ENCODE results near the gene TMEM154.

Gene TMEM154

DNA sequence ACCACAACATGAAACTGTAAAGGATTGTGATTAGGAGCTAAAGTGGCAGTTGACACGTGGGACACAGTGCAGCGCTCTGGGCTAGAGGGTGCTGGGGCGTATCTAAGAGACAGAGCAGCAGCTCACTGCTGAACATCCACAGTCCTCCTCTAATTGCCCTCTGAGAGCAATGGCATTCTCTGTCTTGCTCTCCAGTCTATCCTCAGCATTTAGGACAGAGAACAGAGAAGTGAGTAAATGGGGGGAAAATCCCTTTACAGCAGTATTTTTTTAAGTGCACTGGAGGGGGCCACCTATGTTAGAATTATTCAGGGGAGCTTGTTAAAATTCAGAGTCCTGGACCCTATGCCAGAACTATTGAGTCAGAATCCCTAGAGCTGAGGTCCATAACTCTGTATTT, 4.2 kb upstream of the TMEM154 start:
- Histone ChIP-seq H3K79me2 (ENCODE audit: low read length) (no peaks in the 10 kb centered on the region), H3K4me2 (ENCODE audit: low read length) (peak overlapping the region; percentile 63), H3K27me3 (ENCODE audit: low read depth, low read length) (peaks cover 59% of the 10 kb centered on the region), H2AFZ (ENCODE audit: low read depth, low read length) (no peak overlapping the region), H4K20me1 (ENCODE audit: insufficient read depth, low read length) (0 out of 2 replicates have a peak, but pooled peaks cover 4% of the 10 kb centered on the region), H3K27ac (ENCODE audit: low read length) (no peak overlapping the region), H3K36me3 (replicated peaks; ENCODE audit: low read depth, low read length) (no peaks in the 10 kb centered on the region), H3K4me3 (ENCODE audit: low read length) (peak overlapping the region; percentile 24), H3K9me3 (ENCODE audit: insufficient read depth, low read length) (no peaks in the 10 kb centered on the region), H3K4me1 (ENCODE audit: low read length) (peaks cover 49% of the 10 kb centered on the region), H3K9ac (ENCODE audit: low read length) (no peak overlapping the region)
- TF ChIP-seq, protein P1, sequence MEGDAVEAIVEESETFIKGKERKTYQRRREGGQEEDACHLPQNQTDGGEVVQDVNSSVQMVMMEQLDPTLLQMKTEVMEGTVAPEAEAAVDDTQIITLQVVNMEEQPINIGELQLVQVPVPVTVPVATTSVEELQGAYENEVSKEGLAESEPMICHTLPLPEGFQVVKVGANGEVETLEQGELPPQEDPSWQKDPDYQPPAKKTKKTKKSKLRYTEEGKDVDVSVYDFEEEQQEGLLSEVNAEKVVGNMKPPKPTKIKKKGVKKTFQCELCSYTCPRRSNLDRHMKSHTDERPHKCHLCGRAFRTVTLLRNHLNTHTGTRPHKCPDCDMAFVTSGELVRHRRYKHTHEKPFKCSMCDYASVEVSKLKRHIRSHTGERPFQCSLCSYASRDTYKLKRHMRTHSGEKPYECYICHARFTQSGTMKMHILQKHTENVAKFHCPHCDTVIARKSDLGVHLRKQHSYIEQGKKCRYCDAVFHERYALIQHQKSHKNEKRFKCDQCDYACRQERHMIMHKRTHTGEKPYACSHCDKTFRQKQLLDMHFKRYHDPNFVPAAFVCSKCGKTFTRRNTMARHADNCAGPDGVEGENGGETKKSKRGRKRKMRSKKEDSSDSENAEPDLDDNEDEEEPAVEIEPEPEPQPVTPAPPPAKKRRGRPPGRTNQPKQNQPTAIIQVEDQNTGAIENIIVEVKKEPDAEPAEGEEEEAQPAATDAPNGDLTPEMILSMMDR (IDR thresholded peaks at IDR 0.05; ENCODE audit: low read depth, low read length): no peak
- peak; percentile 60; the same call in 1 of the 2 replicates for TF ChIP-seq EZH2phosphoT487 (IDR thresholded peaks at IDR 0.05; ENCODE audit: low read depth)

GRCh38 chr4:152682143-152682941, 2.5 kb upstream of the TMEM154 start:
- no peak overlapping the region for H2AFZ ChIP-seq (ENCODE audit: low read depth, low read length)
- TF ChIP-seq EZH2phosphoT487 (IDR thresholded peaks at IDR 0.05; ENCODE audit: low read depth): no peak
- TF ChIP-seq, protein P1 (IDR thresholded peaks at IDR 0.05; ENCODE audit: low read depth, low read length): no peak
- no peak overlapping the region for H3K9ac ChIP-seq (ENCODE audit: low read length)
- H3K27me3 ChIP-seq (ENCODE audit: low read depth, low read length): peaks cover 57% of the 10 kb centered on the region
- no peaks in the 10 kb centered on the region for H3K79me2 ChIP-seq (ENCODE audit: low read length)
- H3K4me1 ChIP-seq (ENCODE audit: low read length): peaks cover 62% of the 10 kb centered on the region
- H4K20me1 ChIP-seq (ENCODE audit: insufficient read depth, low read length): 0 out of 2 replicates have a peak, but pooled peaks cover 4% of the 10 kb centered on the region
- no peak overlapping the region for H3K4me3 ChIP-seq (ENCODE audit: low read length)
- no peak overlapping the region for H3K27ac ChIP-seq (ENCODE audit: low read length)
- H3K4me2 ChIP-seq (ENCODE audit: low read length): no peak overlapping the region
- H3K36me3 ChIP-seq (replicated peaks; ENCODE audit: low read depth, low read length): no peaks in the 10 kb centered on the region
- H3K9me3 ChIP-seq (ENCODE audit: insufficient read depth, low read length): no peaks in the 10 kb centered on the region

- Histone ChIP-seq H3K9me3 (ENCODE audit: insufficient read depth, low read length) (no peaks in the 10 kb centered on the region), H3K27me3 (ENCODE audit: low read depth, low read length) (peaks cover 44% of the 10 kb centered on the region), H3K27ac (ENCODE audit: low read length) (no peak overlapping the region), H3K4me3 (ENCODE audit: low read length) (no peak overlapping the region; the same call in 1 of the 2 replicates), H4K20me1 (ENCODE audit: insufficient read depth, low read length) (0 out of 2 replicates have a peak, but pooled peaks cover 4% of the 10 kb centered on the region), H2AFZ (ENCODE audit: low read depth, low read length) (no peak overlapping the region), H3K4me1 (ENCODE audit: low read length) (peaks cover 74% of the 10 kb centered on the region), H3K4me2 (ENCODE audit: low read length) (peak overlapping the region; percentile 85), H3K9ac (ENCODE audit: low read length) (no peak overlapping the region), H3K36me3 (replicated peaks; ENCODE audit: low read depth, low read length) (no peaks in the 10 kb centered on the region), H3K79me2 (ENCODE audit: low read length) (no peaks in the 10 kb centered on the region)
- TF ChIP-seq EZH2phosphoT487 (IDR thresholded peaks at IDR 0.05; ENCODE audit: low read depth): no peak
- TF ChIP-seq, protein P1 (IDR thresholded peaks at IDR 0.05; ENCODE audit: low read depth, low read length): no peak
These were observed 1.3 kb upstream of the TMEM154 start for GRCh38 chr4:152680988-152681603.

DNA sequence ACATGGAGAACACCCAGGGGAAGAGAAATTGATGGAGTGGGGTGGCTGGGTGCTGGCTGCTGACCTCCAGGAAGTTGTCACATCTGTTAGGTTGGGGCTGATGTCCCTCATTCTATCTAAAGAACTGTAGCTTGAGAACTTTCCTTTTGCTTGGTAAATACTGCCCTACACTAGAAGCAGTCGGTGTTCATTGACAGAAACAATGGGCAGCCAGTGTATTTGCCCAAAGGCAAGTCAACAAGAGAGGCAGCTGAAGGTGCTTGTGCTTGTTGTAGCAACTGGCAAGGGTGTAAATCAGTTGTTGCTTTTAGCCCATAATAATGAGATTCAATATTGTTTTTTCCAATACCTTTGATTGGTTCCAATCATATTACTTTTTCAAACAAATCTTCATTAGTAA, 956 bp downstream of the TMEM154 start:
- H3K9me3 ChIP-seq (ENCODE audit: insufficient read depth, low read length): no peaks in the 10 kb centered on the region
- TF ChIP-seq EZH2phosphoT487 (IDR thresholded peaks at IDR 0.05; ENCODE audit: low read depth): no peak; the same call in 1 of the 2 replicates
- TF ChIP-seq, protein P1 (IDR thresholded peaks at IDR 0.05; ENCODE audit: low read depth, low read length): no peak
- peaks cover 70% of the 10 kb centered on the region for H3K4me1 ChIP-seq (ENCODE audit: low read length)
- peak overlapping the region; percentile 85 for H3K4me2 ChIP-seq (ENCODE audit: low read length)
- peak overlapping the region; percentile 62; the same call in 1 of the 2 replicates for H3K9ac ChIP-seq (ENCODE audit: low read length)
- no peak overlapping the region for H3K27ac ChIP-seq (ENCODE audit: low read length)
- H3K79me2 ChIP-seq (ENCODE audit: low read length): no peaks in the 10 kb centered on the region
- H3K27me3 ChIP-seq (ENCODE audit: low read depth, low read length): peaks cover 29% of the 10 kb centered on the region
- H4K20me1 ChIP-seq (ENCODE audit: insufficient read depth, low read length): no peaks in the 10 kb centered on the region
- peak overlapping the region; percentile 76 for H3K4me3 ChIP-seq (ENCODE audit: low read length)
- H2AFZ ChIP-seq (ENCODE audit: low read depth, low read length): no peak overlapping the region
- H3K36me3 ChIP-seq (replicated peaks; ENCODE audit: low read depth, low read length): no peaks in the 10 kb centered on the region
